SH-SY5Y (cell line): Measurements from ENCODE around the gene GALNT5.

ENCODE experiments used
- GATA2 ChIP-seq: IDR thresholded peaks from 2 replicates; pipeline ENCODE4 v1.6.1; 2011; ENCODE audit warnings: mild to moderate bottlenecking, low read depth, low read length
- GATA3 ChIP-seq: IDR thresholded peaks from 2 replicates; pipeline ENCODE4 v1.6.1; 2011; ENCODE audit warnings: low read depth, mild to moderate bottlenecking, low read length, moderate library complexity

GRCh38 chr2:157309878-157310277, 52.4 kb downstream of the GALNT5 start:
- TF ChIP-seq GATA3 (no peak), GATA2 (no peak)
